Erythroblast (primary cell): ENCODE results near the gene HNRNPUL1.

ENCODE experiments used
- GATA1 ChIP-seq: IDR thresholded peaks from 2 replicates; pipeline ENCODE4 v1.6.1; 2011; ENCODE audit warnings: low read depth, mild to moderate bottlenecking, control low read depth, low read length, moderate library complexity
- POLR2A ChIP-seq: IDR thresholded peaks from 2 replicates; pipeline ENCODE4 v1.6.1; 2011; ENCODE audit warnings: mild to moderate bottlenecking, low read length

DNA sequence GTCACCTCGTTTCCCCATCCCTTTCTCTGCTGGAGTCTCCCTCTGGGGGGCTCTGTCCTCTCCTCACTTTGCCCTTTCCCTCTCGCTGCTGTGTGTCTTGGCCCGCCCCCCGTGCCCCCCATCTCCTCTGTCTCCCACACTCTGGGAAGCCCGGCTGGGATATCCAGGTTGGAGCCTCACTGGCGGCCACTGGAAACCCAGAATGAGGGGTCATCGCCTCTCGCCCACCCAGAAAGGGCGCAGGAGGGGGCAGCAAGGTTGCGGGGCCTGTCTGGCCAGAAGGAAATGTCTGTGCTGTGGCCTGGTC is 61.4 kb downstream of the HNRNPUL1 start:
- TF ChIP-seq POLR2A, result no peak
- no peak for TF ChIP-seq GATA1
